Stimulated activated CD8-positive, alpha-beta memory T cell treated with anti-CD3 and anti-CD28 coated beads, Interleukin-7, amount 100 ng/mL, for 48 hours (primary cell): ENCODE results near the gene NRXN3.

ENCODE experiments used
- DNase-seq, 2 donors: peaks; one replicate each; pipeline ENCODE4 v3.0.0-alpha.2; 2020; ENCODE audit warnings: low read depth in 1 of 2; ENCODE audit errors: extremely low read depth in 1 of 2

The NRXN3 gene

GRCh38 chr14:79820866-79821535 is 1650.8 kb downstream of the NRXN3 start:
- DNase-seq = no peak

- DNase-seq = no peak
These were observed 1651.9 kb downstream of the NRXN3 start for GRCh38 chr14:79822034-79822433.

GRCh38 chr14:79825046-79825521 is 1654.9 kb downstream of the NRXN3 start:
- DNase-seq = no peak

- no peak for DNase-seq
These were observed 1656.2 kb downstream of the NRXN3 start for GRCh38 chr14:79826362-79826761.

GRCh38 chr14:79829405-79830166 is 1659.4 kb downstream of the NRXN3 start:
- no peak for DNase-seq

GRCh38 chr14:79831195-79831892 is 1661.2 kb downstream of the NRXN3 start:
- no peak for DNase-seq

- DNase-seq = no peak
These were observed 1663.6 kb downstream of the NRXN3 start for GRCh38 chr14:79833781-79834180.

- DNase-seq = no peak
These were observed 1664.7 kb downstream of the NRXN3 start for GRCh38 chr14:79834868-79835267.

- no peak for DNase-seq
These were observed 1666.4 kb downstream of the NRXN3 start for GRCh38 chr14:79836577-79836976.

- no peak for DNase-seq
These were observed 1667.5 kb downstream of the NRXN3 start for GRCh38 chr14:79837699-79838098.

- no peak for DNase-seq
These were observed 1669.9 kb downstream of the NRXN3 start for GRCh38 chr14:79840103-79840502.

GRCh38 chr14:79840831-79841230 is 1670.7 kb downstream of the NRXN3 start:
- no peak for DNase-seq

GRCh38 chr14:79841433-79841832 is 1671.3 kb downstream of the NRXN3 start:
- no peak for DNase-seq

- no peak for DNase-seq
These were observed 1672.1 kb downstream of the NRXN3 start for GRCh38 chr14:79842270-79842669.

- DNase-seq = no peak
These were observed 1683.0 kb downstream of the NRXN3 start for GRCh38 chr14:79852950-79853744.

- DNase-seq = no peak
These were observed 1685.6 kb downstream of the NRXN3 start for GRCh38 chr14:79855789-79856188.

- DNase-seq = no peak
These were observed 1686.2 kb downstream of the NRXN3 start for GRCh38 chr14:79856381-79856780.

GRCh38 chr14:79861111-79861510 is 1690.9 kb downstream of the NRXN3 start:
- DNase-seq = no peak

- DNase-seq = no peak
These were observed 1691.9 kb downstream of the NRXN3 start for GRCh38 chr14:79862045-79862444.

- no peak for DNase-seq
These were observed 1701.0 kb downstream of the NRXN3 start for GRCh38 chr14:79871136-79871535.

GRCh38 chr14:79878229-79878628 is 1708.1 kb downstream of the NRXN3 start:
- DNase-seq = no peak
